H1 (cell line): ENCODE results near the gene NXN. TPM values are rescaled to one million over a fixed set of nuclear protein-coding genes. Genes with fewer than 3 reads are reported as not detected.
A peak's percentile ranks its signal among the peaks of the same experiment; 100 is the strongest.

Experiments used
- CTCF ChIA-PET: fragments of 300-600 bp; sonication (Branson Sonifier 250); formaldehyde crosslinking; loops from one replicate; lab custom pipeline; 2021; ENCODE audit not compliant: partially characterized antibody; lab: Charles Lee
- POLR2A ChIA-PET: fragments of 300-600 bp; sonication (Branson Sonifier 250); formaldehyde crosslinking; loops from one replicate; lab custom pipeline; 2021; ENCODE audit warnings: inconsistent platforms; ENCODE audit not compliant: partially characterized antibody; lab: Charles Lee
- DNase-seq, 2 experiments: peaks; one replicate each; pipeline versions ENCODE4 v3.0.0 to v3.0.0-alpha.2; 2010 to 2022; ENCODE audit warnings: low spot score in 2 of 2, low read depth in 1 of 2, mixed read lengths in 1 of 2
- FAIRE-seq: peaks from 2 replicates; lab custom pipeline; 2011; peaks lifted over from hg19 to GRCh38; lab: Jason Lieb, UNC
- H2AFZ ChIP-seq: 2 replicates; pipeline ENCODE4 v1.8.1; 2012; ENCODE audit warnings: low read length, inconsistent platforms
- H2AK5ac ChIP-seq: 2 replicates; pipeline ENCODE4 v1.6.1; 2013; ENCODE audit warnings: low read depth, low read length
- H2BK120ac ChIP-seq: replicated peaks from 2 replicates; pipeline ENCODE3; 2013; ENCODE audit warnings: low read depth, low read length, inconsistent platforms
- H2BK12ac ChIP-seq: 2 replicates; pipeline ENCODE4 v1.6.1; 2013; ENCODE audit warnings: low read depth, low read length
- H2BK15ac ChIP-seq: 2 replicates; pipeline ENCODE4 v1.6.1; 2013; ENCODE audit warnings: low read length
- H2BK20ac ChIP-seq: 2 replicates; pipeline ENCODE4 v1.6.1; 2013; ENCODE audit warnings: low read length
- H2BK5ac ChIP-seq: 2 replicates; pipeline ENCODE4 v1.6.1; 2013; ENCODE audit warnings: low read depth, low read length
- H3K14ac ChIP-seq: 2 replicates; pipeline ENCODE4 v1.6.1; 2013; ENCODE audit warnings: inconsistent platforms; ENCODE audit not compliant: insufficient read length
- H3K18ac ChIP-seq: 2 replicates; pipeline ENCODE4 v1.6.1; 2013; ENCODE audit warnings: low read length; ENCODE audit errors: extremely low read depth
- H3K23ac ChIP-seq: 2 replicates; pipeline ENCODE4 v1.6.1; 2013; ENCODE audit warnings: inconsistent platforms; ENCODE audit not compliant: insufficient read length
- H3K23me2 ChIP-seq: 2 replicates; pipeline ENCODE4 v1.6.1; 2013; ENCODE audit warnings: low read depth, low read length
- H3K27ac ChIP-seq: 2 replicates; pipeline ENCODE4 v1.6.1; 2011; ENCODE audit warnings: low read depth, low read length, inconsistent platforms
- H3K27me3 ChIP-seq, 4 experiments: replicated peaks in 1 of 4; 1 replicate in 1 of 4; 2 replicates in 3 of 4; pipeline versions ENCODE4 v1.6.1 to v1.8.1; 2011 to 2013; ENCODE audit warnings: low read length in 3 of 4, mild to moderate bottlenecking in 3 of 4, inconsistent platforms in 2 of 4, mixed read lengths in 2 of 4, moderate library complexity in 1 of 4; ENCODE audit not compliant: control insufficient read depth in 3 of 4, insufficient read depth in 3 of 4; ENCODE audit errors: extremely low read depth in 1 of 4
- H3K36me3 ChIP-seq, 4 experiments: 2 replicates each; pipeline versions ENCODE4 v1.6.1 to v1.8.1; 2011 to 2013; ENCODE audit warnings: mild to moderate bottlenecking in 4 of 4, low read length in 3 of 4, moderate library complexity in 2 of 4, control low read depth in 1 of 4, inconsistent platforms in 1 of 4; ENCODE audit not compliant: insufficient read depth in 4 of 4, control insufficient read depth in 2 of 4
- H3K4ac ChIP-seq: replicated peaks from 2 replicates; pipeline ENCODE3; 2013; ENCODE audit warnings: low read length, low read depth, mixed read lengths, inconsistent platforms; ENCODE audit not compliant: insufficient read length
- H3K4me1 ChIP-seq, 4 experiments: replicated peaks in 1 of 4; 1 replicate in 1 of 4; 2 replicates in 3 of 4; pipeline versions ENCODE4 v1.6.1 to v1.8.1; 2011 to 2013; ENCODE audit warnings: low read length in 3 of 4, inconsistent platforms in 2 of 4, mixed read lengths in 1 of 4; ENCODE audit not compliant: insufficient read depth in 4 of 4, control insufficient read depth in 3 of 4
- H3K4me2 ChIP-seq, 2 experiments: 2 replicates each; pipeline versions ENCODE4 v1.6.1 to v1.8.1; 2011 to 2013; ENCODE audit warnings: low read depth in 2 of 2, low read length in 2 of 2, control low read depth in 1 of 2, inconsistent platforms in 1 of 2, mild to moderate bottlenecking in 1 of 2; ENCODE audit not compliant: insufficient read depth in 1 of 2
- H3K4me3 ChIP-seq, 4 experiments: fragments of 200-600, 300-600 bp in 1 of 4; sonication (generic), shearing (Covaris generic), sonication (Bioruptor Twin) in 1 of 4; 2 replicates each; pipeline versions ENCODE4 v1.5.1 to v1.8.1; 2011 to 2016; ENCODE audit warnings: low read length in 4 of 4, low read depth in 3 of 4, control low read depth in 2 of 4, inconsistent platforms in 2 of 4, mild to moderate bottlenecking in 2 of 4, mixed read lengths in 1 of 4, moderate library complexity in 1 of 4; ENCODE audit not compliant: insufficient read depth in 2 of 4; ENCODE audit errors: extremely low read depth in 1 of 4
- H3K56ac ChIP-seq: replicated peaks from 2 replicates; pipeline ENCODE3; 2013; ENCODE audit warnings: low read depth, mild to moderate bottlenecking, mixed read lengths, low read length, inconsistent platforms; ENCODE audit not compliant: insufficient read length
- H3K79me1 ChIP-seq: 2 replicates; pipeline ENCODE4 v1.6.1; 2013; ENCODE audit warnings: low read depth, low read length, control low read depth
- H3K79me2 ChIP-seq, 2 experiments: 2 replicates each; pipeline versions ENCODE4 v1.6.1 to v1.8.1; 2012 to 2013; ENCODE audit warnings: low read length in 2 of 2, mild to moderate bottlenecking in 2 of 2, inconsistent platforms in 1 of 2; ENCODE audit not compliant: insufficient read depth in 2 of 2, control insufficient read depth in 1 of 2
- H3K9ac ChIP-seq, 4 experiments: replicated peaks in 1 of 4; 1 replicate in 1 of 4; 2 replicates in 3 of 4; pipeline versions ENCODE4 v1.6.1 to v1.8.1; 2011 to 2013; ENCODE audit warnings: low read depth in 3 of 4, low read length in 3 of 4, control low read depth in 2 of 4, mild to moderate bottlenecking in 2 of 4, moderate library complexity in 2 of 4, inconsistent platforms in 1 of 4; ENCODE audit errors: extremely low read depth in 1 of 4
- H3K9me3 ChIP-seq, 2 experiments: 2 replicates each; pipeline versions ENCODE4 v1.6.1 to v1.8.1; 2012 to 2013; ENCODE audit warnings: mild to moderate bottlenecking in 2 of 2, moderate library complexity in 2 of 2, control low read depth in 1 of 2, inconsistent platforms in 1 of 2, low read depth in 1 of 2, low read length in 1 of 2, mixed read lengths in 1 of 2; ENCODE audit not compliant: insufficient read depth in 2 of 2
- H4K20me1 ChIP-seq, 2 experiments: replicated peaks in 1 of 2; 2 replicates each; pipeline versions ENCODE3 to v1.8.1; 2011 to 2013; ENCODE audit warnings: inconsistent platforms in 2 of 2, low read length in 2 of 2, mild to moderate bottlenecking in 1 of 2; ENCODE audit not compliant: insufficient read depth in 2 of 2, control insufficient read depth in 1 of 2
- H4K5ac ChIP-seq: 2 replicates; pipeline ENCODE4 v1.6.1; 2013; ENCODE audit warnings: low read length, low read depth, mixed read lengths, inconsistent platforms; ENCODE audit not compliant: insufficient read length
- H4K8ac ChIP-seq: 2 replicates; pipeline ENCODE4 v1.8.0; 2013; ENCODE audit warnings: mild to moderate bottlenecking, moderate library complexity, low read length, inconsistent platforms; ENCODE audit not compliant: insufficient read depth; ENCODE audit errors: extremely low read depth
- H4K91ac ChIP-seq: replicated peaks from 2 replicates; pipeline ENCODE3; 2013; ENCODE audit warnings: low read length, mixed read lengths, inconsistent platforms; ENCODE audit not compliant: insufficient read length
- BCL11A ChIP-seq, 2 experiments: IDR thresholded peaks; one replicate each; pipeline ENCODE4 v1.6.1; 2011; ENCODE audit warnings: low read depth in 2 of 2, low read length in 2 of 2, mild to moderate bottlenecking in 2 of 2
- CEBPB ChIP-seq: IDR thresholded peaks from 2 replicates; pipeline ENCODE4 v1.6.1; 2012; ENCODE audit warnings: low read depth, low read length
- CHD2 ChIP-seq: IDR thresholded peaks from 2 replicates; pipeline ENCODE4 v1.6.1; 2012; ENCODE audit warnings: low read length, improper control_type of control experiment
- CTBP2 ChIP-seq: IDR thresholded peaks from 2 replicates; pipeline ENCODE4 v1.7.0; 2011; ENCODE audit warnings: borderline replicate concordance, mild to moderate bottlenecking, moderate library complexity, mixed read lengths, low read length; ENCODE audit not compliant: insufficient read depth, insufficient read length
- HDAC6 ChIP-seq: IDR thresholded peaks from one replicate; pipeline ENCODE4 v1.7.1; 2012; ENCODE audit warnings: low read depth, mild to moderate bottlenecking, inconsistent platforms, low read length, moderate library complexity
- KDM5A ChIP-seq: fragments of 200-600 bp; IDR thresholded peaks from 2 replicates; pipeline ENCODE4 v1.7.1; 2012; ENCODE audit warnings: mild to moderate bottlenecking, low read length, inconsistent platforms, mixed read lengths
- MAFK ChIP-seq: IDR thresholded peaks from 2 replicates; pipeline ENCODE4 v1.6.1; 2012; ENCODE audit warnings: low read depth, mild to moderate bottlenecking, improper control_type of control experiment, low read length
- MAX ChIP-seq: IDR thresholded peaks from 2 replicates; pipeline ENCODE4 v1.6.1; 2012; ENCODE audit warnings: inconsistent platforms
- SP4 ChIP-seq: IDR thresholded peaks from 2 replicates; pipeline ENCODE4 v1.6.1; 2012; ENCODE audit warnings: low read length, inconsistent platforms
- SRF ChIP-seq: IDR thresholded peaks from 2 replicates; pipeline ENCODE4 v1.6.1; 2011; ENCODE audit warnings: mild to moderate bottlenecking, low read depth, low read length, moderate library complexity
- SUZ12 ChIP-seq: fragments of 200-600 bp; sonication (generic); IDR thresholded peaks from 2 replicates; pipeline ENCODE4 v1.6.1; 2012; ENCODE audit warnings: mild to moderate bottlenecking, inconsistent platforms, low read length, moderate library complexity, mixed read lengths
- TCF12 ChIP-seq: IDR thresholded peaks from 2 replicates; pipeline ENCODE4 v1.6.1; 2011; ENCODE audit warnings: low read depth, mild to moderate bottlenecking, low read length
- ZNF274 ChIP-seq: IDR thresholded peaks from 2 replicates; pipeline ENCODE4 v1.7.0; 2012; ENCODE audit warnings: low read length, borderline replicate concordance; ENCODE audit errors: extremely low read depth
- WGBS, 2 experiments: shearing (Covaris generic) in 1 of 2; methylation state at CpG; one replicate each; pipeline versions ENCODE4 v1.1.6 to v1.1.7; 2013 to 2015; ENCODE audit warnings: low lambda C conversion rate in 2 of 2, mixed read lengths in 2 of 2, inconsistent platforms in 1 of 2, low coverage in 1 of 2, missing lambda C conversion rate in 1 of 2; ENCODE audit not compliant: insufficient replicate concordance in 2 of 2, insufficient coverage in 1 of 2, insufficient read length in 1 of 2; ENCODE audit errors: extremely low coverage in 1 of 2, missing lambda C conversion rate in 1 of 2; 5-methylcytosine and 5-hydroxymethylcytosine counted together
- polyA plus RNA-seq, 7 experiments: library from polyadenylated mRNA; depleted of rRNA in 3 of 7; stranded (reverse) in 5 of 7; unstranded in 2 of 7; fragments of >200 nt in 5 of 7; fragments of 200-250 nt in 2 of 7; gene quantifications; 1 replicate in 5 of 7; 2 replicates in 1 of 7; 4 replicates in 1 of 7; pipeline versions ENCODE4 v1.2.1 to v1.2.3, GENCODE V29; 2011 to 2013; ENCODE audit warnings: missing spikeins in 2 of 7, mixed read lengths in 2 of 7
- total RNA-seq: library from RNA; stranded (reverse); fragmentation: NEBNext Ultra II Directional; extraction: Animal tissue kit (Norgen Biotek cat#: 25700); gene quantifications from 2 replicates; pipeline ENCODE4 v1.2.1, GENCODE V29; 2021

Gene NXN
- total and polyA plus RNA-seq, 2 of the 8 experiments (the other 6 are each of a cell fraction or from before 2014, with no cell fraction given): 94.1 to 107 TPM

- POLR2A ChIA-PET: no interaction called here
- Histone ChIP-seq H3K14ac (no peak overlapping the region), H3K79me1 (no peaks in the 10 kb centered on the region), H2AK5ac (0 out of 2 replicates have a peak overlapping the region, but pooled peaks have one; percentile 75), H3K56ac (no peak overlapping the region), H4K91ac (no peak overlapping the region), H2BK5ac (peak overlapping the region; percentile 75; the same call in 1 of the 2 replicates), H3K23me2 (no peaks in the 10 kb centered on the region), H3K36me3 (no peaks in the 10 kb centered on the region), H2BK12ac (no peak overlapping the region), H3K4me3 (no peak overlapping the region), H3K79me2 (no peaks in the 10 kb centered on the region), H3K27me3 (no peaks in the 10 kb centered on the region), H3K27ac (no peak overlapping the region), H3K9ac (no peak overlapping the region), H2BK15ac (no peak overlapping the region), H2AFZ (no peak overlapping the region), H3K4ac (no peak overlapping the region), H4K20me1 (no peaks in the 10 kb centered on the region), H3K18ac (no peak overlapping the region)
- CTCF ChIA-PET: interaction anchor here (2.6 kb wide), 1 partner anchor 32 kb away, joined by 14 read pairs; no protein-coding TSS in a partner anchor
- 90% methylated on average over 24 of the region's 27 CpGs; no CpG with 5 or more reads in 1 of the 2 experiments for WGBS, 2 experiments
- FAIRE-seq: no peak
- no peak for TF ChIP-seq ZNF274
- no peak for TF ChIP-seq SRF
- no peak for TF ChIP-seq BCL11A (IDR thresholded peaks at IDR 0.05; ENCODE audit: low read depth in 2 of 2, low read length in 2 of 2)
- no peak for TF ChIP-seq HDAC6
- no peak for TF ChIP-seq MAX
- TF ChIP-seq KDM5A: no peak
- no peak for TF ChIP-seq SP4
- TF ChIP-seq SUZ12: no peak
- TF ChIP-seq CHD2: no peak
- TF ChIP-seq TCF12: no peak
- no peak for TF ChIP-seq CTBP2
- no peak for TF ChIP-seq MAFK
- TF ChIP-seq CEBPB: no peak
- TF ChIP-seq, all 59 proteins: peak for 0
- no peak for DNase-seq
- Histone ChIP-seq H3K4me2 (no peak overlapping the region), H3K4me1 (no peaks in the 10 kb centered on the region), H3K9me3 (no peaks in the 10 kb centered on the region), H4K5ac (no peak overlapping the region), H2BK120ac (no peak overlapping the region), H3K23ac (no peak overlapping the region), H2BK20ac (no peak overlapping the region), H4K8ac (peak overlapping the region; percentile 11)
Measured at GRCh38 chr17:1024076-1024475, 44.5 kb upstream of the NXN start.
